ENCODE results near the gene AGAP5.

DNA sequence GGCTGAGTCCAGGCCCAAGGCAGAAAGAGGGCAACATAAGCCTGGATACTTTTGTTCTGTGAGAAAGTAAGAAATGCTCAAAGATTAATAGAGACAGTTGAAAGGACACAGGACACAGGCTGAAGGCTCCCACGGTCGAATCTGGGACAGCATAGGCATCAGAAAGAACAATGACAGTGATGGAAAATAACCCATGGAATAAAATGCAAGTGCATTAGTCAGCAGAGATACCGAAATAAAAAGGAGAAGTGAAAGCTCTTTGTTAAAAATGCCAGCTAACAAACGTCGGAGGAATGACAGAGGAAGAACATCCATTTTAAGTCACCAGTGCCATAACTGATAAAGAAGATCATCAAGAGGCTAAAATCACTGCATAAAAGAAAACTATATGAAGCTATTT lies 19.6 kb upstream of the AGAP5 start:
- TF ChIP-seq POLR2A (IDR thresholded peaks at IDR 0.05) = no peak
- TF ChIP-seq, protein P1, sequence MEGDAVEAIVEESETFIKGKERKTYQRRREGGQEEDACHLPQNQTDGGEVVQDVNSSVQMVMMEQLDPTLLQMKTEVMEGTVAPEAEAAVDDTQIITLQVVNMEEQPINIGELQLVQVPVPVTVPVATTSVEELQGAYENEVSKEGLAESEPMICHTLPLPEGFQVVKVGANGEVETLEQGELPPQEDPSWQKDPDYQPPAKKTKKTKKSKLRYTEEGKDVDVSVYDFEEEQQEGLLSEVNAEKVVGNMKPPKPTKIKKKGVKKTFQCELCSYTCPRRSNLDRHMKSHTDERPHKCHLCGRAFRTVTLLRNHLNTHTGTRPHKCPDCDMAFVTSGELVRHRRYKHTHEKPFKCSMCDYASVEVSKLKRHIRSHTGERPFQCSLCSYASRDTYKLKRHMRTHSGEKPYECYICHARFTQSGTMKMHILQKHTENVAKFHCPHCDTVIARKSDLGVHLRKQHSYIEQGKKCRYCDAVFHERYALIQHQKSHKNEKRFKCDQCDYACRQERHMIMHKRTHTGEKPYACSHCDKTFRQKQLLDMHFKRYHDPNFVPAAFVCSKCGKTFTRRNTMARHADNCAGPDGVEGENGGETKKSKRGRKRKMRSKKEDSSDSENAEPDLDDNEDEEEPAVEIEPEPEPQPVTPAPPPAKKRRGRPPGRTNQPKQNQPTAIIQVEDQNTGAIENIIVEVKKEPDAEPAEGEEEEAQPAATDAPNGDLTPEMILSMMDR (IDR thresholded peaks at IDR 0.05) = no peak
